ENCODE measurements around the gene OLFML2A.

OLFML2A gene

GRCh38 chr9:124861342-124862229 lies 84.7 kb downstream of the OLFML2A start, which contains the start of the genes ARPC5L and RPL35:
ARPC5L (plus strand) TSS chr9:124862130; CDS start chr9:124869291, 7,161 bp downstream.
RPL35 (minus strand) TSS chr9:124861957; CDS start chr9:124861912, 45 bp downstream.
- peak; percentile 99 for DNase-seq (ENCODE audit: low spot score)
- in situ Hi-C loops (cut with MboI; ENCODE audit: low sequenced_read_pairs, unreplicated experiment): loop anchor here (25.0 kb wide), 1 partner anchor 501 kb away; no protein-coding TSS in a partner anchor
- TF ChIP-seq CTCF (IDR thresholded peaks at IDR 0.05; ENCODE audit: borderline replicate concordance, control extremely low read depth, extremely low read depth, insufficient read depth, missing control alignments): no peak

DNA sequence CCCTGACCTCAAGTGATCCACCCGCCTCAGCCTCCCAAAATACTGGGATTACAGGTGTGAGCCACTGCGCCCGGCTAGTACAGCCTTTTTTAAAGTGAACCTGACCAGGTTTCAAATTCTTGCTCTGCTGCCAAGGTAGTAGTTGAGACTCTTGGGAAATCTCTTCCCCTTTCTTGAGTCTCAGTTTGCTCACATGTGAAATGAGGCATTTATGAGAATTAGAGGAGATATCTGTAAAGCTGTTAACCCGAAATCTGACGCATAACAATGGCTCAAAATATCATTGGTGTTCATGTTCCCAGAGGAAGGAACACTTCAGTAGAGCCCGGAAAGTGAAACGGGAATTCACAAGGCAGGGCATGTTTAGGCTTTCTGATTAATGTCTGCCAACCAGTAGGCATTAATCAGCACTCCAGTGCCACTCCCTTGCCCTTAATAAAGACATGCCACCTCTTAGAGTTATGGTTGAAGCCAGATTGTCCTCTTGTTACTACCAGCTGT lies 86.5 kb downstream of the OLFML2A start:
- in situ Hi-C loops (cut with MboI; ENCODE audit: low sequenced_read_pairs, unreplicated experiment): loop anchor here (25.0 kb wide), 1 partner anchor 499 kb away; no protein-coding TSS in a partner anchor
- TF ChIP-seq CTCF (IDR thresholded peaks at IDR 0.05; ENCODE audit: borderline replicate concordance, control extremely low read depth, extremely low read depth, insufficient read depth, missing control alignments): no peak

More for the DNA sequence above, 86.5 kb downstream of the OLFML2A start:
- no peak for DNase-seq (ENCODE audit: low spot score)

All from GM13976 (cell line).